HG02885 (cell line): ENCODE results near the gene CHD9.
A peak's percentile ranks its signal among the peaks of the same experiment; 100 is the strongest.
"Not testable (repeated sequence)": the region's sequence is repeated elsewhere in the genome, so short reads cannot be mapped to it uniquely, and the experiment has no call there.

Experiments
- ATAC-seq: cut with Tn5 transposase; IDR thresholded peaks from one replicate; pipeline ENCODE4 v1.9.1; 2021; ENCODE audit warnings: mild to moderate bottlenecking; ENCODE audit not compliant: unreplicated experiment, poor library complexity

CHD9 gene

DNA sequence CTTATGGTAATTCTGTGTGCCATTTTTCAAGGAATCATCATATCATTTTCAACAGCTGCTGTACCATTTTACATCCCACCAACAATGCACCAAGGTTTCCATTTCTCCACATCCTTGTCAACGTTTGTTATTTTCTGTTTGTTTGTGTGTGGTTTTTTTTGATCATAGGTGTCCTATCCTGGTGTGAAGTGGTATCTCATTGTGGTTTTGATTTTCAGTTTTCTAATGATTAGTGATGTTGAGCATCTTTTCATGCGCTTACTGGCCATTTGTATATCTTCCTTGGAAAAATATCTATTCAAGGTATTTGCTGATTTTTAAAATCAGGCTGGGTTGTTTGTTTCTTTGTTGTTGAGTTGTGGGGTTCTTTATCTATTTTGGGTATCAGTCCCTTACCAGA is 15.0 kb downstream of the CHD9 start:
- ATAC-seq, result no peak

DNA sequence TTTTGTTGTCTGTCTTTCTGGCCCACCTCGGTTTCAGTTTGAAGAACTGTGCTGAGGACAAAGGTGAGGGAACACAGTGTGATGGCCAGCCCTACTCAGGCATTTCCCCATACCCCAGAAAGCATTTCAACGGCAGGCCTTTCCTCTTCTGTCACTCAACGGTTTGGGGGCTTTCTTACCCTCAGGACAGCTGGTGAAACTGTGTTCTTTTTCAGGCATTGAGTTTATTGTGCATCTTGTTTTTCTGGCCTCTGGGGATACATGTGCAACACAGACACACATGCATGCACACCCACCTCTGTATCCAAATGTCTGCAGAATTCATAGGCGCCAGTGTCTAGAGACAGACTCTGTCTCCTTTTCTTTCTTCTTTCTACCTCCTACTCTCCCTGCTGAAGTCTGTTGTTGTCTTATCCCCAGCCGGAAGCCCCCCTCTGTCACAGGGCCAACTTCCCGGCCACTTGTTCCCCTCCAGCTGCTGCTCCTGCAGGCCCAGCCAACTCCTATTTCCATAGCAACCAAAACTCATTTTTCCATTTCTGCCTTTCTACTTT is 17.0 kb downstream of the CHD9 start:
- ATAC-seq, result peak; percentile 64

DNA sequence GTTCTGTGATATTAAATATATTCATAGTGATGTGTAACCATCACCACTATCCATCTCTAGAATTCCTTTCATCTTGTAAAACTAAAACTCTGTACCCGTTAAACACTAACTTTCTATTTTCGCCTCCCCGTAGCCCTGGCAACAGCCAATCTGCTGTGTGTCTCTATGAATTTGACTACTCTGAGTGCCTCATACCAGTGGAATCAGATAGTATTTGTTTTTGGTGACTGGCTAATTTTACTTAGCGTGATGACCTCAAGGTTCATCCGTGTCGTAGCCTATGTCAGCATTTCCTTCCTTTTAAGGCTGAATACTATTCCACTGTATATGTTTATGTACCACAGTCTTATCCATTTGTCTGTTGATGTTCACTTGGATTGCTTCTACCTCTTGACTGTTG is 18.2 kb downstream of the CHD9 start:
- ATAC-seq, result no peak

DNA sequence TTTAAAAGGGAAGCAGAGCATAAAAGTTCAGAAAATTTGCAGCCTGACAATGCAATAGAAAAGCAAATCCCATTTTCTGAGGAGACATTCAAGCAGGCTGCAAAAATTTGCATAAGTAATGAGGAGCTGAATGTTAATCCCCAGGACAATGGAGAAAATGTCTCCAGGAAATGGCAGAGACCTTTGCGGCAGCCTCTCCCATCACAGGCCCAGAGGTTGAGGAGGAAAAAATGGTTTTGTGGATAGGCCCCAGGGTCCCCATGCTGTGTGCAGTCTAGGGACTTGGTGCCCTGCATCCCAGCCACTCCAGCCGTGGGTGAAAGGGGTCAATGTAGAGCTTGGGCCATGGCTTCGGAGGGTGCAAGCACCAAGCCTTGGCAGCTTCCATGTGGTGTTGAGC is 19.5 kb downstream of the CHD9 start:
- ATAC-seq, result not testable (repeated sequence)

DNA sequence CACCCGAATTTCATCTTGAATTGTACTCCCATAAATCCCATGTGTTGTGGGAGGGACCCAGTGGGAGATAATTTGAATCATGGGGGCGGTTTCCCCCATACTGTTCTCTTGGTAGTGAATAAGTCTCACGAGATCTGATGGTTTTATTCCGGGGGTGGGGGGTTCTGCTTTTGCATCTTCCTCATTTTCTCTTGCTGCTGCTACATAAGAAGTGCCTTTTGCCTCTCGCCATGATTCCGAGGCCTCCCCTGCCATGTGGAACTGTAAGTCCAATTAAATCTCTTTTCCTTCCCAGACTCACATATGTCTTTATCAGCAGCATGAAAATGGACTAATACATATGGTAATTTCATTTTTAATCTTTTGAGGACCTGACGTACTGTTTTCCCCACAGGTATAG is 20.7 kb downstream of the CHD9 start:
- not testable (repeated sequence) for ATAC-seq

DNA sequence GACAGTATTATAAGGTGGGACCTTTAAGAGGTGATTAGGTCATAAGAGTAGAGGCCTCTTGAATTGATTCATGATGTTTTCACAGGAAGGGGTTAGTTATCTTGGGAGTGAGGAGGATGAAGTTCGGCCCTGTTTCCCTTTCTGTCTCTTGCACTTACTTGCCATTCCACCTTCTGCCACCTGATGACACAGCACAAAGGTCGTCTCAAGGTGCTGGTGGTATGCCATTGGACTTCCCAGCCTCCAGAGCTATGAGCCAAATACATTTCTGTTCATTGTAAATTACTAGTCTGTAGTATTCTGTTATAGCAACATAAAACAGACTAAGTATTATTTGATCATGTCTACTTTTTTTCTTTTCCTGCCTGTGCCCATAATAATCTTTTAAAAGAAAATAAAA is 23.5 kb downstream of the CHD9 start:
- ATAC-seq, result no peak

DNA sequence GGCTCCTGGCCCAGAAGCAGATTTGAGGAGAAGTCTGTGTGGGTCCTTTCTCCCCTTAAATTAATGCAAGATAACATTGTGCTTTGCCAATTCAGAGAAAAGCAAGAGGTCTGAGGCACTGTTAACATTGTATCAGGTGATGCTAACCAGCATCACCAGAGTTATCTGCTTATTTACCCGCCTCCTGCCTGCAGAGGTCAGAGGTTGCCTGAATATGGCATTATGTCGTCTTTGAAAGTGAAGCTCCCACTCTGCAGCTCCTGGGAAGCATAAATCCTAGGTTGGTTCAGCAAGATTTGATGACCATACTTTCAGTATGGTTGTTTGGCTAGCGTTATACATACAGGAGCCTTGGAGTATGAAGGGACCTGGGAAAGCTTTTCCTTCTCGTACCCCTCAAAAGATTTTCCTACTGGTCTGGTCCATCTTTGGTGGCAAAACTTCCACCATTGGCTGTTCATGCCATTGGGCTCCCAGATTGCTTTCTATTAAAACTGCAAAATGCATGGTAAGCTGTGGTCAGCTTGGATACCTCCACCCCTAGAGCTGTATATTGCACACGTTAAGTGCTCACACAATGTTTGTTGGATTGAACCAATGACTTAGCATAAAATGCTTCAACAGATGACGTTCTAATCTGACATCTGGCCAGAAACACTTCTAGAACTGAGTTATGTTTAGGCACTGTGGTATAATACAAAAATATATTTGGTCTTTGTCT is 24.1 kb downstream of the CHD9 start:
- ATAC-seq, result no peak

DNA sequence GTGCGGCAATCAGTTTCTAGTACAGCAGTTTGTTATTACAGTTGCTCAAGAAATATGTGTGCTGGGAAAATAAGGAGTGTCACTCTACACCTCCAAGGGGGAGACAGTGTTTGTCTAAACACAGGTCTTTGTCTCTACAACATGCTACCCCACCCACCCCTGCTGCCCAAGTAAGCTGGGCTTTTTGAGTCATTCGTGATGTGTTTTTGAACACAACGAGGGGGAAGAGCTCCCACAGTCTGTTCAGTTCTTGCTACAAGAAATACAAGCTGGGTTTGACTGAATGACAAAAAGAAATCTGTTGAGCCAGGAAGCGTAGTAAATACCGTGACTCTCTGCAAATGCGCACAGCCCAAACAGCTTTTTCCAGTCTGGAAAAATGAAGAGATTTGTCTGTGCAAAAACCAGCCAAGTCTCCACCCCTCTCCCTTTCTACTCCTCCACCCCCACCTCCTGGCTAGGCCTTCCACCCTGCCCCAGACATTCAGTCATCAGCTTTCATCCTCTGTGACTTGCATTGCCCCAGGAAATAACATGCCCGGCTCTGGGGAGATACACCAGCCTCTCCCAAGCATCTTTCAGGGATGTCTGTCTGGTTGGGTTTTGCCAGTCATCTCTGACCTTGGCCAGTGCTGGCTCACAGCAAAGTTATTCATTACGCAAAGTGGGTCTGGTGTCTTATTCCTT is 25.7 kb downstream of the CHD9 start:
- no peak for ATAC-seq

DNA sequence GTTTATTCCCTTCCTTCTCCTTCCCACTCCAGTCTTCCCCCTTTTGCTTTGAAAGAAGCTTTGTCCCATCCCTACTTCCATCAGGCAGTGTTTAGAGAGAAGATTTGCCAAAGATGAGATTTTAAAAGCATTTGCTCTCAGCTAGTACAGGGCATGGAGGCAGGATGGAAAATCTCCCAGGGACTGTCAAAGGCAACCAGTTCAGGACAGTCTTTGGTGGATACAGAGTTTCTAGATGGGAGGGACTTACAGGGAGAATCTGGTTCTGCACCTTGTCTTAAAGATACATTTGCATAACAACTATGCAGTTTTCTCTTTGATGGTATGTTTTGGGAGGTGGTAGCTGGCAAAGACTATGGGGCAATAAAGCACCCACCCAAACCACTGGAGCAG is 26.2 kb downstream of the CHD9 start:
- no peak for ATAC-seq

DNA sequence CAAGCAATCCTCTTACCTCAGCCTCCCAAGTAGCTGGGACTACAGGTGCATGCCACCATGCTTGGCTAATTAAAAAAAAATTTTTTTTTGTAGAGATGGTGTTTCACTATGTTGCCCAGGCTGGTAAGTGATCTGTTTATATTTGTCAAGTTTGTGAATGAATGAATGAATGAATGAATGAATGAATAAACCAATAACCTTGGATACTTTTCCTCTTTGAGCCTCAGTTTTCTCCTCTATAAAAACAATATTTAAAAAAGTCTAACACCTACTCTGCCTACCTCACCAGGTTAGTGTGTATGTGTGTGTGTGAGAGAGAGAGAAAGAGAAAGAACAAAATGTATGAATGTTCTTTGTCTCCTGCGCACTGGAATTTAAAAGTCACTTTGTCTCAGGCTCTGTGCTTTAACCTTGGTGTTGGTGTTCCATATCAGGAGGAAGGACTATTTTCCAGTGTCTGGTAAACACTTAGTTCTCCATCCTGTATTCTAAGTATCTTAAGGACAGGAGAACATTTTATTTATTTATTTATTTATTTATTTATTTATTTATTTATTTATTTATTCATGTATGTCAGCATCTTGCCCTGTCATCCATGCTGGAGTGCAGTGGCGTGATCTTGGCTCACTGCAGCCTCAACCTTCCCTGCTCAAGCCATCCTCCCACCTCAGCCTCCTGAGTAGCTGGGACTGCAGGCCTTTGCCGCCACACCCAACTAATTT is 27.1 kb downstream of the CHD9 start:
- ATAC-seq, result no peak

DNA sequence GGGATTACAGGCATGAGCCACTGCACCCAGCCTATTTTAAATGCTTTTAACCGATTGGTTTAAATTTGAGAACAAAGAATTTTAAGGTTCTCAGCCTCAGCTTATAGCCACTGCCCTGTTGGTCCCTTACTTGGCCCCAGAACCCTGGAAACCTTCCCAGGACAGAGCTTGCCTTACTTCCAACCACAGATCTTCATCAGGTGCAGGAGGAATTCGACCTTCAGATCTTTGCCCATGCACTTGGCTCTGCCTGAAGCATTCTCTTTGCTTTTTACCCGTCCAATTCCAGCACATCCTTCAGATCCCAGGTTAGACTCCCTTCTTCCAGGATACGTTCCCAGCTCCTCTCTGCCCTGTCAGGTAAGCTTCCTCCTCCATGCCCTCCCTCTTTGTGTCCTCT is 27.7 kb downstream of the CHD9 start:
- ATAC-seq, result no peak

DNA sequence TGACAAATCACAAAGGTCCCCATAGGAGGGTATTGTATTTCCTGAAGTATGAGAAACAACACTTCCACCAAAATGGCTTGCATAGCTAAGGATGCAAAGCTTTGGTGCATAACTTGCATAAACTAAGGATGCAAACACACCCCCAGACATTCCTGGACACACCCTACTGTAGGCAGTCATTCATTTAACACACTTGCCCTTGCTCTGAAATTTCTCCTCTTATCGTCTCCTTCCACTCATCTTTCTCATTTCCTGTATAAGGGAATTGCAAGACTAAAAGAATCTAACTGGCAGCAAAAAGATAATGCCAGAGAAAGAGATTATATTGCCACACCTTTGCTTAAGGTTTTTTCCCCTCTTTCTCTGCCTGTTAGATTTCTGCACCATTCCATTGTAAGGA is 28.3 kb downstream of the CHD9 start:
- no peak for ATAC-seq

DNA sequence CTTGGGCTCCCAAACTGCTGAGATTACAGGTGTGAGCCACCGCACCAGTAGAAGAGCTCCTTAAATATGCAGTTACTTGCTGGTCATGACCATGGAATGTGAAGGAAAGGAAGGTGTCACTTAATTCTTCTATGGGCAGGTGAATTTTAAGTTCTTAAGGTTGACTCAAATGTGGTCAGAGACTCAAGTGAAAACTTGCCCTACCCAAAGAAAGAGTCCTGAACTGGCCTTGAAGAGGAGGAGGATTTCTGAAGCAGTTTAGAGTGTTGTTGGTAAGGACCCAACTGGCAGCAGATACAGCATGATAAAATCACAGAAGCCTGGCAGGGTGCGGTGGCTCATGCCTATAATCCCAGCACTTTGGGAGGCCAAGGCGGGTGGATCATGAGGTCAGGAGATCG is 29.4 kb downstream of the CHD9 start:
- ATAC-seq, result no peak

DNA sequence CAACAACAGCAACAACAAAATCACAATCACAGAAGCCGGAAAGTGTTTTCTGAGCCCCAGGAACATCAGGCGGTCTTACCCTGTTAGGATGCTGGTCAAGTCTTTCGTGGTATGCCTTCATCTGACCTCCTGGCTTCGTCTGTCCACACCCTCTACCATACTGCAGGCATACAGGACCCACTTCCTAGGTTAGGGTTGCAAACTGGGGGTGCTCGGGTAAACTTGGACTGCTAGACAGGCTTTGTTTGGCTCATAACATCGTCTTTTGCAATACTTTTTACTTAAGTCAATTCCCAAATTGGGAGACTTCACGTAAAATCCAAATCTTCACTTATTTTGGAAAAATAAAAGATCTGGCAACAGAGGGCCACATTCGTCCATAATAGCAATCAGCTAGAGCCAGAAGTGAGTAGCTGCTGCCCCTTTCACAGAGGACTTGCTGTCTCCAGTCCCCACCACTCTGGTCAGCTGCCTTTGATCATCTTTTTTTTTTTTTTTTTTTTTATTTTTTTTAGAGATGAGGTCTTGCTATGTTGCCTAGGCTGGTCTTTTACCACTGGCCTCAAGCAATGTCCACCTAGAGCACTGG is 30.0 kb downstream of the CHD9 start:
- ATAC-seq, result no peak

DNA sequence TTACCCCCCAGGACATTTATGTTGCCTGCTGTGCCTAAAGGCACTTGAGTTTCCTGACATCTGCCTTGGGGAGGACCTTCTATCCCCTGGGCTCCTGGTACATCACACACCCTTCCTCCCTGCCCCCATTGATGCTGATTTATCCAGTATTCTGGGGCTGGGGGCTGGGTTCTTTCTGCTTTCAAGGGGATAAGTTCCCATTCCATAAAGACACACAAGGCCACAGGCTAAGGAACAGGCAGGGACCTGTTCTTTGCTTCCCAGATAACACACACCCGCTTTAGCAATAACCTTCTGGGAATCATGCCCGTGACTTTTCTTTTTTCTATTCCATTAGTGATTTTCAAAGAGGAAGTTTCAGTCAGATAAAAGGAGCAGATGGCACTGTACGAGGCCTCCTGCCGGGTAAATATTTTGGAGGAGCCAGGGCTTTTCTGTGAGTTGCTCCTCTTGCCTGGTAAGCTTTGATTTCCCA is 30.6 kb downstream of the CHD9 start:
- no peak for ATAC-seq

DNA sequence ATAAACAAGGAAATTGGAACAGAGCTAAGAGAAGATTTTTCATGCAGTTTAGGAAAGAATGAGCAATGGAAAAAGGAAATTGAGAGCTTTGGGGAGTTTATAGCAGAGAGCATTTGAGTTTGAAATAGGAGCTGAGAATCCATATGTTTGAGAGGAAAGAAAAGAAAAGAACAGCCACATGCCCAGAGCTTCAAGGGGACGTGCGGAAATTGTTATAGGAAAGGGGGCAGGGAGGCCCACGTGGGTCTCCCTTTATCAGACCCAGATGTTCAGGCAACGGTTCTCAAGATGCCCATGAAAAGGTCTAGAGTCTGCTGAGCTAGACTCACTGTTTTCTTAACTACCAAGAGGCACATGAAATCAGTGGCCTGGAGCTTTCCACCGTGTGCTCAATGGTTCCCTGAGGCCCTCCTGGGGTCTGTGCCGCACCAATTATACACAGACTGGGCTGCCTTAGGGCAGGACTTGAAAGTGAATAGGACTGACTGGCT is 31.2 kb downstream of the CHD9 start:
- no peak for ATAC-seq

DNA sequence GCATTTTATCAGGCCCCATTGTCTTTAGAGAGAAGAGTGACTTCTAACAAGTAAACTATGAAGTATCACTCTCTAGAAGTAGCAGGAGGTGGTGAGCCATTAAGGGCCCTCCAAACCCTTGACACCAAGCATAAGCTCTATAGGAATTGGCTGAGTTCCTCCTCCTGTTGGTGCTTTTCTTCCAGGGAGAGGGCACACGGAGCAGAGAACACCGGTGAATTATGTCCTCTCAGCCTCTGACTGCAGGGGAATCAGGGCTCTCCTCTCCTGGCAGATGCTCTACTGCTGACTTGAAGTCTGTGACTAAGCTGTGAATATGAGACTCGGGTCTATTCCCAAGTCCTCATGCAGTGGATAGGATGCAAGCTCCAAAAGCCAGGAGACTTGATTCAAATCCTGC is 32.3 kb downstream of the CHD9 start:
- no peak for ATAC-seq

DNA sequence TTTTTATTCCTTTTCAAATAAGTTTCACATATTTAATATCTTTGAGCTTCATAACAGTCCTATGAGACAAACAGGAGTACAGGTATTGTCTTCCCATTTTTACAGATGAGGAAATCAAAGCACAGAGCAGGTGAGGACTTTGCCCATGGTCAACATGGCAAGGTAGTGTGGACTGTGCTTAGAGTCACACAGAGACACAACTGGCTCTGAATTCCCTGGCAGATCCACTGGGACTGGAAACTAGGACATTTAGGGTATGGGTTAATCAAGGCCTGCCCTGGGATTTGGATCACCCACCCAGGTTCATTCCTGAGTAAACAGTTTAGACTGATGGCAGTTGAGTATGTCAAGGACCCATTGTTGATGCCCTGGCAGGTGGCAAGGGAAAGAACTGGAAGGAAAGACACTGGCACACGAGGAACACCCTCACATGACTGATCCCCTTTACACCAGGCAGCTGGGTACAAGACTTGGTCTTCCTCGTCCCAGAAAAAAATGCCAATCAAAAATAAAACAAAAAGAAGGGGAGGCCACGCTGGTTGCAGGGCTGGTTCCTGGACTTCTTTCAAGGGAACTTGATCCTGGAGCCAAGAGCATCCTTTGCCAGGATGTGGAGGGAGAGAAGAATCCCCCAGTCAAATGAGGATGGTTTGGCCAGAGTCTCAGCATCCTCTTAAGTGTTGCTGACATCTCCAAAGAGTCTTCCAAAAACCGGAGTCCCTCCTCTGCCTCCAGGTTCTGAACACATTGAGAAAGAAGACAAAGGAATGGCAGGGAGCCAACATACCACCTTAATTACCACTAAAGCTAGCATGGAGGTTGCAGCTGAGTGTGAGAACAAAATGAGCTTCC is 34.9 kb downstream of the CHD9 start:
- ATAC-seq, result no peak

DNA sequence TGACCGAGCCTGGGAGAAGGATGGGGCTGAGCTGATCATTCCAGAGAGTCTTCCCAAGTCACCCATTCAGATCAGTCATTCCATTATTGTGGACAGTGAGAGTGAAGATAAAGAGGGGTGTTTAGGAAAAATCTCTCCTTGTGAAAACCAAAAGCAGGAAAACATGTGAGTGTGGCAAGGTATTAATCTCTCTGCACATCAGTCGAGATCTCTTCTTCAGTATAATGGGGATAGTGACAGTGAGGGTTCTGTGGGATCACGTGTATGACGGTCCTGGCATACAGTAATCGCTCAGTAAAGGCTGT is 35.4 kb downstream of the CHD9 start:
- no peak for ATAC-seq
